Vagina (tissue), 2 donors: Measurements from ENCODE around the gene RYR3.

Experiments used
- CTCF ChIP-seq, 3 experiments: fragments of 450-650 bp in 2 of 3; fragments of 200-600 bp in 1 of 3; sonication (generic) in 1 of 3; IDR thresholded peaks; one replicate each; pipeline ENCODE4 v1.5.1; 2017 to 2019; ENCODE audit warnings: antibody characterized with exemption in 3 of 3, mild to moderate bottlenecking in 2 of 3, moderate library complexity in 2 of 3
- POLR2A ChIP-seq, 2 donors: fragments of 450-650 bp; IDR thresholded peaks; one replicate each; pipeline ENCODE4 v1.6.1; 2017; ENCODE audit warnings: antibody characterized with exemption in 2 of 2, mild to moderate bottlenecking in 2 of 2, moderate library complexity in 2 of 2
- POLR2AphosphoS5 ChIP-seq, 2 donors: sonication (generic); formaldehyde crosslinking; IDR thresholded peaks; one replicate each; pipeline ENCODE4 v1.9.0; 2017; ENCODE audit warnings: antibody characterized with exemption in 2 of 2, mild to moderate bottlenecking in 2 of 2, low read depth in 1 of 2; ENCODE audit not compliant: insufficient read depth in 1 of 2

- TF ChIP-seq CTCF (IDR thresholded peaks at IDR 0.05) (no peak), POLR2AphosphoS5 (IDR thresholded peaks at IDR 0.05; ENCODE audit: insufficient read depth in 1 of 2, low read depth in 1 of 2) (no peak), POLR2A (IDR thresholded peaks at IDR 0.05) (no peak)
These were observed 349.4 kb downstream of the RYR3 start for GRCh38 chr15:33660151-33660550.
